Hindlimb muscle (tissue), 1 donor: Measurements from ENCODE around the gene PRAMEF4. TPM values are rescaled to one million over a fixed set of nuclear protein-coding genes. Genes with fewer than 3 reads are reported as not detected.
"Not testable (repeated sequence)": the region's sequence is repeated elsewhere in the genome, so short reads cannot be mapped to it uniquely, and the experiment has no call there.

Source experiments
- DNase-seq: peaks from one replicate; pipeline ENCODE4 v3.0.0-alpha.2; 2013
- polyA plus RNA-seq: library from polyadenylated mRNA; unstranded; fragments of 120-200 nt; gene quantifications from one replicate; pipeline ENCODE4 v1.2.1, GENCODE V29; 2013; ENCODE audit not compliant: insufficient read length

The PRAMEF4 gene
- polyA plus RNA-seq: not detected

- not testable (repeated sequence) for DNase-seq
Measured at GRCh38 chr1:12886101-12886500, at the start of gene PRAMEF4. TSS of gene PRAMEF4 (minus strand) at chr1:12886201. CDS start at chr1:12883394, 2,807 bp downstream.

- not testable (repeated sequence) for DNase-seq
Measured at GRCh38 chr1:12924368-12924767, 38.4 kb upstream of the PRAMEF4 start.

- DNase-seq: not testable (repeated sequence)
Measured at GRCh38 chr1:12921749-12922148, 35.7 kb upstream of the PRAMEF4 start.

GRCh38 chr1:12916310-12916709, 30.3 kb upstream of the PRAMEF4 start, which contains the start of gene PRAMEF7:
TSS of gene PRAMEF7 (plus strand) at chr1:12916610. CDS start at chr1:12917693, 1,083 bp downstream.
- not testable (repeated sequence) for DNase-seq

- not testable (repeated sequence) for DNase-seq
Measured at GRCh38 chr1:12903793-12904572, 18.0 kb upstream of the PRAMEF4 start.

- DNase-seq: not testable (repeated sequence)
Measured at GRCh38 chr1:12899186-12899585, 13.2 kb upstream of the PRAMEF4 start.

GRCh38 chr1:12898170-12898569, 12.2 kb upstream of the PRAMEF4 start, which contains the start of gene PRAMEF10:
TSS of gene PRAMEF10 (minus strand) at chr1:12898270. CDS start at chr1:12895847, 2,423 bp downstream.
- not testable (repeated sequence) for DNase-seq

- not testable (repeated sequence) for DNase-seq
Measured at GRCh38 chr1:12878453-12878852, 7.5 kb downstream of the PRAMEF4 start.

GRCh38 chr1:12863131-12863880, 22.7 kb downstream of the PRAMEF4 start:
- DNase-seq: not testable (repeated sequence)

- DNase-seq: not testable (repeated sequence)
Measured at GRCh38 chr1:12856786-12857185, 29.2 kb downstream of the PRAMEF4 start, which contains the start of gene PRAMEF2. TSS of gene PRAMEF2 (plus strand) at chr1:12857086. CDS start at chr1:12859010, 1,924 bp downstream.

- DNase-seq: no peak
Measured at GRCh38 chr1:12851779-12852178, 34.2 kb downstream of the PRAMEF4 start.

GRCh38 chr1:12848620-12849019, 37.4 kb downstream of the PRAMEF4 start, which contains the start of gene HNRNPCL1:
TSS of gene HNRNPCL1 (minus strand) at chr1:12848720. CDS start at chr1:12848289, 431 bp downstream.
- not testable (repeated sequence) for DNase-seq

GRCh38 chr1:12833251-12833650, 52.8 kb downstream of the PRAMEF4 start:
- not testable (repeated sequence) for DNase-seq

- not testable (repeated sequence) for DNase-seq
Measured at GRCh38 chr1:12831310-12831709, 54.7 kb downstream of the PRAMEF4 start, which contains the start of gene PRAMEF11. TSS of gene PRAMEF11 (minus strand) at chr1:12831410. CDS start at chr1:12828789, 2,621 bp downstream.

Other genes with a start within 250 kb of the PRAMEF4 start
- 0.13 TPM for gene AADACL4, start 242.1 kb downstream of the PRAMEF4 start, polyA plus RNA-seq
- gene AADACL3, start 170.1 kb downstream of the PRAMEF4 start, polyA plus RNA-seq: not detected
- gene CFAP107, start 140.0 kb downstream of the PRAMEF4 start, polyA plus RNA-seq: 0.09 TPM
- gene PRAMEF12, start 112.5 kb downstream of the PRAMEF4 start, polyA plus RNA-seq: not detected
- gene PRAMEF1, start 94.8 kb downstream of the PRAMEF4 start, polyA plus RNA-seq: not detected
- not detected for gene PRAMEF11, start 54.8 kb downstream of the PRAMEF4 start, polyA plus RNA-seq
- not detected for gene HNRNPCL1, start 37.5 kb downstream of the PRAMEF4 start, polyA plus RNA-seq
- not detected for gene PRAMEF2, start 29.1 kb downstream of the PRAMEF4 start, polyA plus RNA-seq
- gene PRAMEF10, start 12.1 kb upstream of the PRAMEF4 start, polyA plus RNA-seq: not detected
- not detected for gene PRAMEF7, start 30.4 kb upstream of the PRAMEF4 start, polyA plus RNA-seq
- gene PRAMEF6, start 61.4 kb upstream of the PRAMEF4 start, polyA plus RNA-seq: not detected
- gene PRAMEF27, start 170.4 kb upstream of the PRAMEF4 start, polyA plus RNA-seq: not detected
- not detected for gene HNRNPCL3, start 174.6 kb upstream of the PRAMEF4 start, polyA plus RNA-seq
- gene PRAMEF25, start 184.6 kb upstream of the PRAMEF4 start, polyA plus RNA-seq: not detected
- gene HNRNPCL2, start 230.7 kb upstream of the PRAMEF4 start, polyA plus RNA-seq: 0.18 TPM